K562 (cell line): ENCODE results near the gene ZNF574. TPM values are rescaled to one million over a fixed set of nuclear protein-coding genes. Genes with fewer than 3 reads are reported as not detected.

Experiments
- ATAC-seq: fragments of 200-7000 bp; cut with Tn5 transposase; 3 replicates; pipeline ENCODE4 v1.9.1; 2020; ENCODE audit warnings: moderate library complexity
- BruUV-seq: library from RNA; stranded (reverse); fragments of 400-500 nt; replicated peaks from 2 replicates; lab custom pipeline; 2021; lab: Mats Ljungman, UMichigan
- CTCF ChIA-PET: fragments of 300-600 bp; formaldehyde crosslinking; extraction: SDS; loops from one replicate; lab custom pipeline; 2021; ENCODE audit warnings: low intra/inter-chr PET ratio; lab: Yijun Ruan, JAX
- POLR2A ChIA-PET: fragments of 300-600, 350-650 bp; sonication (Branson Sonifier 250); formaldehyde crosslinking; extraction: SDS; loops from one replicate; lab custom pipeline; 2021; ENCODE audit warnings: antibody characterized with exemption, inconsistent platforms; lab: Yijun Ruan, JAX
- DNase-seq, 4 experiments: peaks; one replicate each; pipeline versions ENCODE4 v3.0.0 to v3.0.0-alpha.2; 2011 to 2018; ENCODE audit warnings: low spot score in 3 of 4, mixed read lengths in 3 of 4; ENCODE audit errors: extremely low read depth in 1 of 4
- FAIRE-seq: peaks from 2 replicates; lab custom pipeline; 2011; peaks lifted over from hg19 to GRCh38; lab: Jason Lieb, UNC
- H2AFZ ChIP-seq: 2 replicates; pipeline ENCODE4 v1.6.0; 2011; ENCODE audit warnings: low read depth, low read length, control low read depth, inconsistent platforms
- H3K27ac ChIP-seq: fragments of 200-600 bp; 3 replicates; pipeline ENCODE4 v1.8.0; 2011; ENCODE audit warnings: low read depth, mild to moderate bottlenecking, control low read depth, inconsistent platforms, low read length, moderate library complexity, mixed read lengths; ENCODE audit errors: extremely low read depth
- H3K27me3 ChIP-seq, 2 experiments: fragments of 300-600 bp in 1 of 2; 2 replicates in 1 of 2; 3 replicates in 1 of 2; pipeline versions ENCODE4 v1.6.0 to v1.8.0; 2011; ENCODE audit warnings: inconsistent platforms in 2 of 2, low read length in 2 of 2, mild to moderate bottlenecking in 1 of 2, mixed read lengths in 1 of 2, moderate library complexity in 1 of 2; ENCODE audit not compliant: control insufficient read depth in 2 of 2, insufficient read depth in 2 of 2
- H3K36me3 ChIP-seq: fragments of 300-600 bp; 3 replicates; pipeline ENCODE4 v1.8.0; 2011; ENCODE audit warnings: mild to moderate bottlenecking, low read length, inconsistent platforms; ENCODE audit not compliant: control insufficient read depth, insufficient read depth
- H3K4me1 ChIP-seq, 2 experiments: fragments of 200-600 bp in 1 of 2; replicated peaks in 1 of 2; 2 replicates in 1 of 2; 3 replicates in 1 of 2; pipeline versions ENCODE4 v1.5.1 to v1.8.0; 2011; ENCODE audit warnings: inconsistent platforms in 2 of 2, low read length in 2 of 2, mild to moderate bottlenecking in 1 of 2, mixed read lengths in 1 of 2, moderate library complexity in 1 of 2; ENCODE audit not compliant: control insufficient read depth in 2 of 2, insufficient read depth in 2 of 2
- H3K4me2 ChIP-seq: 2 replicates; pipeline ENCODE4 v1.6.1; 2011; ENCODE audit warnings: low read length, control low read depth, inconsistent platforms, mixed read lengths; ENCODE audit not compliant: insufficient read depth
- H3K4me3 ChIP-seq: fragments of 200-600 bp; sonication (generic), shearing (Covaris generic); 2 replicates; pipeline ENCODE4 v1.5.1; 2016; ENCODE audit warnings: control low read depth, inconsistent platforms
- H3K79me2 ChIP-seq: fragments of 200-600 bp; 3 replicates; pipeline ENCODE4 v1.8.0; 2011; ENCODE audit warnings: low read length, inconsistent platforms; ENCODE audit not compliant: control insufficient read depth, insufficient read depth
- H3K9ac ChIP-seq, 2 experiments: 2 replicates each; pipeline versions ENCODE4 v1.6.0 to v1.6.1; 2011; ENCODE audit warnings: low read depth in 2 of 2, low read length in 2 of 2, control low read depth in 1 of 2, inconsistent platforms in 1 of 2, mild to moderate bottlenecking in 1 of 2, mixed read lengths in 1 of 2; ENCODE audit not compliant: insufficient read depth in 1 of 2
- H3K9me1 ChIP-seq: one replicate; pipeline ENCODE4 v1.6.0; 2011; ENCODE audit warnings: inconsistent platforms, mild to moderate bottlenecking, low read length, moderate library complexity; ENCODE audit not compliant: control insufficient read depth, insufficient read depth
- H3K9me3 ChIP-seq: replicated peaks from 2 replicates; pipeline ENCODE4 v1.5.1; 2011; ENCODE audit warnings: low read depth, low read length, inconsistent platforms; ENCODE audit not compliant: control insufficient read depth, insufficient read depth
- H4K20me1 ChIP-seq: replicated peaks from 2 replicates; pipeline ENCODE4 v1.6.1; 2011; ENCODE audit warnings: low read length, inconsistent platforms, mixed read lengths; ENCODE audit not compliant: control insufficient read depth, insufficient read depth
- L3MBTL2 ChIP-seq: fragments of 450-650 bp; IDR thresholded peaks from 2 replicates; pipeline ENCODE4 v1.6.1; 2016; ENCODE audit warnings: mild to moderate bottlenecking, moderate library complexity
- TEAD2 ChIP-seq: fragments of 450-650 bp; IDR thresholded peaks from 2 replicates; pipeline ENCODE4 v1.6.1; 2016; ENCODE audit warnings: missing genetic modification characterization, control low read depth, missing compliant biosample characterization
- ZBTB40 ChIP-seq, 2 experiments: fragments of 450-650 bp in 1 of 2; sonication (generic) in 1 of 2; formaldehyde crosslinking in 1 of 2; IDR thresholded peaks; 2 replicates each; pipeline versions ENCODE4 v1.7.1 to v1.9.0; 2016 to 2022; ENCODE audit warnings: inconsistent platforms in 1 of 2, mild to moderate bottlenecking in 1 of 2, missing genetic modification reagents in 1 of 2
- WGBS: fragments of 100-300 bp; shearing (Covaris generic); methylation state at CpG from one replicate; pipeline ENCODE4 v1.1.6; 2016; ENCODE audit warnings: low coverage, mixed read lengths; ENCODE audit not compliant: insufficient coverage; ENCODE audit errors: missing lambda C conversion rate; 5-methylcytosine and 5-hydroxymethylcytosine counted together
- in situ Hi-C: fragments of 300-500 bp; cut with MboI; formaldehyde crosslinking; loops from 4 replicates; pipeline ENCODE4 v1.15.0; 2018; ENCODE audit warnings: inconsistent platforms, mixed read lengths
- intact Hi-C: fragments of 100-400 bp; cut with micrococcal nuclease; formaldehyde crosslinking; loops from 2 replicates; pipeline ENCODE4 v1.14.2; 2022
- polyA plus RNA-seq, 8 experiments: library from polyadenylated mRNA; depleted of rRNA in 4 of 8; stranded (reverse) in 5 of 8; unstranded in 3 of 8; fragments of >200 nt; fragmentation: Nextera tagmentation in 2 of 8; fragmentation: Illumina TruSeq in 1 of 8; extraction: Ambion mirVana in 2 of 8; extraction: Trizol in 1 of 8; gene quantifications; 2 replicates each; pipeline versions ENCODE4 v1.2.1 to v1.2.3, GENCODE V29; 2011 to 2014; ENCODE audit warnings: inconsistent platforms in 1 of 8, missing spikeins in 1 of 8
- total RNA-seq, 7 experiments: library from RNA; depleted of rRNA in 6 of 7; stranded (reverse); fragments of >200 nt in 6 of 7; fragmentation: Illumina TruSeq in 2 of 7; extraction: Trizol in 2 of 7; gene quantifications; 2 replicates each; pipeline versions ENCODE4 v1.2.1 to v1.2.3, GENCODE V29; 2011 to 2021; ENCODE audit warnings: low replicate concordance in 1 of 7

The ZNF574 gene
- total and polyA plus RNA-seq, 9 of the 15 experiments (the other 6 are each of a cell fraction or from before 2014, with no cell fraction given) = 0.24 to 20.7 (median 8.4) TPM

GRCh38 chr19:42095142-42095813 lies 19.3 kb downstream of the ZNF574 start:
- no peak for ATAC-seq
- Histone ChIP-seq H3K4me3 (no peak overlapping the region), H3K9ac (peak overlapping the region in 1 of 2 experiments; percentile 19; a peak in 1 of 4 replicates), H3K36me3 (no peaks in the 10 kb centered on the region), H3K9me1 (no peaks in the 10 kb centered on the region), H2AFZ (0 out of 2 replicates have a peak overlapping the region, but pooled peaks have one; percentile 66), H3K27me3 (peaks cover 2 to 18% of the 10 kb centered on the region in 2 experiments; a peak in 3 of 5 replicates), H3K79me2 (no peaks in the 10 kb centered on the region), H4K20me1 (no peaks in the 10 kb centered on the region), H3K9me3 (no peaks in the 10 kb centered on the region), H3K4me2 (no peak overlapping the region), H3K4me1 (peaks cover 0 to 34% of the 10 kb centered on the region in 2 experiments; a peak in 4 of 5 replicates), H3K27ac (no peak overlapping the region)
- in situ Hi-C loops (no loop called here), intact Hi-C loops (no loop called here)
- FAIRE-seq = no peak
- no TSS peak for BruUV-seq
- TF ChIP-seq TEAD2 (tag) (no peak), L3MBTL2 (0 out of 2 replicates have a peak, but pooled peaks have one; percentile 42), ZBTB40 (IDR thresholded peaks at IDR 0.05) (no peak), ZBTB40 (CRISPR knock-in tag; IDR thresholded peaks at IDR 0.05) (no peak)
- WGBS = 45% methylated on average over 28 of the region's 36 CpGs
- ChIA-PET CTCF (no interaction called here), POLR2A (interaction anchor here (0.6 to 1.0 kb wide), 2 partner anchors 28 to 313 kb away, joined by 3 to 5 read pairs; no protein-coding TSS in a partner anchor)
- DNase-seq = no peak
